H1 (cell line): ENCODE data around the gene ACACA. TPM values are rescaled to one million over a fixed set of nuclear protein-coding genes. Genes with fewer than 3 reads are reported as not detected.
A peak's percentile ranks its signal among the peaks of the same experiment; 100 is the strongest.

ENCODE experiments used
- CTCF ChIA-PET: fragments of 300-600 bp; sonication (Branson Sonifier 250); formaldehyde crosslinking; loops from one replicate; lab custom pipeline; 2021; ENCODE audit not compliant: partially characterized antibody; lab: Charles Lee
- POLR2A ChIA-PET: fragments of 300-600 bp; sonication (Branson Sonifier 250); formaldehyde crosslinking; loops from one replicate; lab custom pipeline; 2021; ENCODE audit warnings: inconsistent platforms; ENCODE audit not compliant: partially characterized antibody; lab: Charles Lee
- DNase-seq, 2 experiments: peaks; one replicate each; pipeline versions ENCODE4 v3.0.0 to v3.0.0-alpha.2; 2010 to 2022; ENCODE audit warnings: low spot score in 2 of 2, low read depth in 1 of 2, mixed read lengths in 1 of 2
- FAIRE-seq: peaks from 2 replicates; lab custom pipeline; 2011; peaks lifted over from hg19 to GRCh38; lab: Jason Lieb, UNC
- H2AFZ ChIP-seq: 2 replicates; pipeline ENCODE4 v1.8.1; 2012; ENCODE audit warnings: low read length, inconsistent platforms
- H2AK5ac ChIP-seq: 2 replicates; pipeline ENCODE4 v1.6.1; 2013; ENCODE audit warnings: low read depth, low read length
- H2BK120ac ChIP-seq: replicated peaks from 2 replicates; pipeline ENCODE3; 2013; ENCODE audit warnings: low read depth, low read length, inconsistent platforms
- H2BK12ac ChIP-seq: 2 replicates; pipeline ENCODE4 v1.6.1; 2013; ENCODE audit warnings: low read depth, low read length
- H2BK15ac ChIP-seq: 2 replicates; pipeline ENCODE4 v1.6.1; 2013; ENCODE audit warnings: low read length
- H2BK20ac ChIP-seq: 2 replicates; pipeline ENCODE4 v1.6.1; 2013; ENCODE audit warnings: low read length
- H2BK5ac ChIP-seq: 2 replicates; pipeline ENCODE4 v1.6.1; 2013; ENCODE audit warnings: low read depth, low read length
- H3K14ac ChIP-seq: 2 replicates; pipeline ENCODE4 v1.6.1; 2013; ENCODE audit warnings: inconsistent platforms; ENCODE audit not compliant: insufficient read length
- H3K18ac ChIP-seq: 2 replicates; pipeline ENCODE4 v1.6.1; 2013; ENCODE audit warnings: low read length; ENCODE audit errors: extremely low read depth
- H3K23ac ChIP-seq: 2 replicates; pipeline ENCODE4 v1.6.1; 2013; ENCODE audit warnings: inconsistent platforms; ENCODE audit not compliant: insufficient read length
- H3K23me2 ChIP-seq: 2 replicates; pipeline ENCODE4 v1.6.1; 2013; ENCODE audit warnings: low read depth, low read length
- H3K27ac ChIP-seq: 2 replicates; pipeline ENCODE4 v1.6.1; 2011; ENCODE audit warnings: low read depth, low read length, inconsistent platforms
- H3K27me3 ChIP-seq, 4 experiments: replicated peaks in 1 of 4; 1 replicate in 1 of 4; 2 replicates in 3 of 4; pipeline versions ENCODE4 v1.6.1 to v1.8.1; 2011 to 2013; ENCODE audit warnings: low read length in 3 of 4, mild to moderate bottlenecking in 3 of 4, inconsistent platforms in 2 of 4, mixed read lengths in 2 of 4, moderate library complexity in 1 of 4; ENCODE audit not compliant: control insufficient read depth in 3 of 4, insufficient read depth in 3 of 4; ENCODE audit errors: extremely low read depth in 1 of 4
- H3K36me3 ChIP-seq, 4 experiments: 2 replicates each; pipeline versions ENCODE4 v1.6.1 to v1.8.1; 2011 to 2013; ENCODE audit warnings: mild to moderate bottlenecking in 4 of 4, low read length in 3 of 4, moderate library complexity in 2 of 4, control low read depth in 1 of 4, inconsistent platforms in 1 of 4; ENCODE audit not compliant: insufficient read depth in 4 of 4, control insufficient read depth in 2 of 4
- H3K4ac ChIP-seq: replicated peaks from 2 replicates; pipeline ENCODE3; 2013; ENCODE audit warnings: low read length, low read depth, mixed read lengths, inconsistent platforms; ENCODE audit not compliant: insufficient read length
- H3K4me1 ChIP-seq, 4 experiments: replicated peaks in 1 of 4; 1 replicate in 1 of 4; 2 replicates in 3 of 4; pipeline versions ENCODE4 v1.6.1 to v1.8.1; 2011 to 2013; ENCODE audit warnings: low read length in 3 of 4, inconsistent platforms in 2 of 4, mixed read lengths in 1 of 4; ENCODE audit not compliant: insufficient read depth in 4 of 4, control insufficient read depth in 3 of 4
- H3K4me2 ChIP-seq, 2 experiments: 2 replicates each; pipeline versions ENCODE4 v1.6.1 to v1.8.1; 2011 to 2013; ENCODE audit warnings: low read depth in 2 of 2, low read length in 2 of 2, control low read depth in 1 of 2, inconsistent platforms in 1 of 2, mild to moderate bottlenecking in 1 of 2; ENCODE audit not compliant: insufficient read depth in 1 of 2
- H3K4me3 ChIP-seq, 4 experiments: fragments of 200-600, 300-600 bp in 1 of 4; sonication (generic), shearing (Covaris generic), sonication (Bioruptor Twin) in 1 of 4; 2 replicates each; pipeline versions ENCODE4 v1.5.1 to v1.8.1; 2011 to 2016; ENCODE audit warnings: low read length in 4 of 4, low read depth in 3 of 4, control low read depth in 2 of 4, inconsistent platforms in 2 of 4, mild to moderate bottlenecking in 2 of 4, mixed read lengths in 1 of 4, moderate library complexity in 1 of 4; ENCODE audit not compliant: insufficient read depth in 2 of 4; ENCODE audit errors: extremely low read depth in 1 of 4
- H3K56ac ChIP-seq: replicated peaks from 2 replicates; pipeline ENCODE3; 2013; ENCODE audit warnings: low read depth, mild to moderate bottlenecking, mixed read lengths, low read length, inconsistent platforms; ENCODE audit not compliant: insufficient read length
- H3K79me1 ChIP-seq: 2 replicates; pipeline ENCODE4 v1.6.1; 2013; ENCODE audit warnings: low read depth, low read length, control low read depth
- H3K79me2 ChIP-seq, 2 experiments: 2 replicates each; pipeline versions ENCODE4 v1.6.1 to v1.8.1; 2012 to 2013; ENCODE audit warnings: low read length in 2 of 2, mild to moderate bottlenecking in 2 of 2, inconsistent platforms in 1 of 2; ENCODE audit not compliant: insufficient read depth in 2 of 2, control insufficient read depth in 1 of 2
- H3K9ac ChIP-seq, 4 experiments: replicated peaks in 1 of 4; 1 replicate in 1 of 4; 2 replicates in 3 of 4; pipeline versions ENCODE4 v1.6.1 to v1.8.1; 2011 to 2013; ENCODE audit warnings: low read depth in 3 of 4, low read length in 3 of 4, control low read depth in 2 of 4, mild to moderate bottlenecking in 2 of 4, moderate library complexity in 2 of 4, inconsistent platforms in 1 of 4; ENCODE audit errors: extremely low read depth in 1 of 4
- H3K9me3 ChIP-seq, 2 experiments: 2 replicates each; pipeline versions ENCODE4 v1.6.1 to v1.8.1; 2012 to 2013; ENCODE audit warnings: mild to moderate bottlenecking in 2 of 2, moderate library complexity in 2 of 2, control low read depth in 1 of 2, inconsistent platforms in 1 of 2, low read depth in 1 of 2, low read length in 1 of 2, mixed read lengths in 1 of 2; ENCODE audit not compliant: insufficient read depth in 2 of 2
- H4K20me1 ChIP-seq, 2 experiments: replicated peaks in 1 of 2; 2 replicates each; pipeline versions ENCODE3 to v1.8.1; 2011 to 2013; ENCODE audit warnings: inconsistent platforms in 2 of 2, low read length in 2 of 2, mild to moderate bottlenecking in 1 of 2; ENCODE audit not compliant: insufficient read depth in 2 of 2, control insufficient read depth in 1 of 2
- H4K5ac ChIP-seq: 2 replicates; pipeline ENCODE4 v1.6.1; 2013; ENCODE audit warnings: low read length, low read depth, mixed read lengths, inconsistent platforms; ENCODE audit not compliant: insufficient read length
- H4K8ac ChIP-seq: 2 replicates; pipeline ENCODE4 v1.8.0; 2013; ENCODE audit warnings: mild to moderate bottlenecking, moderate library complexity, low read length, inconsistent platforms; ENCODE audit not compliant: insufficient read depth; ENCODE audit errors: extremely low read depth
- H4K91ac ChIP-seq: replicated peaks from 2 replicates; pipeline ENCODE3; 2013; ENCODE audit warnings: low read length, mixed read lengths, inconsistent platforms; ENCODE audit not compliant: insufficient read length
- ASH2L ChIP-seq: fragments of 200-600, 300-600 bp; sonication (generic); IDR thresholded peaks from one replicate; pipeline ENCODE4 v1.7.1; 2017; ENCODE audit warnings: low read length
- CEBPB ChIP-seq: IDR thresholded peaks from 2 replicates; pipeline ENCODE4 v1.6.1; 2012; ENCODE audit warnings: low read depth, low read length
- CHD2 ChIP-seq: IDR thresholded peaks from 2 replicates; pipeline ENCODE4 v1.6.1; 2012; ENCODE audit warnings: low read length, improper control_type of control experiment
- CTBP2 ChIP-seq: IDR thresholded peaks from 2 replicates; pipeline ENCODE4 v1.7.0; 2011; ENCODE audit warnings: borderline replicate concordance, mild to moderate bottlenecking, moderate library complexity, mixed read lengths, low read length; ENCODE audit not compliant: insufficient read depth, insufficient read length
- NANOG ChIP-seq: IDR thresholded peaks from 2 replicates; pipeline ENCODE4 v1.6.1; 2011; ENCODE audit warnings: low read length, low read depth, mild to moderate bottlenecking, inconsistent platforms; ENCODE audit not compliant: insufficient read depth, poor library complexity, severe bottlenecking
- POLR2A ChIP-seq, 2 experiments: IDR thresholded peaks; 1 replicate in 1 of 2; 2 replicates in 1 of 2; pipeline ENCODE4 v1.6.1; 2011; ENCODE audit warnings: low read depth in 2 of 2, low read length in 2 of 2, mild to moderate bottlenecking in 2 of 2; ENCODE audit errors: control extremely low read depth in 1 of 2
- SIN3A ChIP-seq, 2 experiments: IDR thresholded peaks in 1 of 2; conservative IDR thresholded peaks in 1 of 2; 2 replicates each; pipeline ENCODE4 v1.6.1; 2011 to 2012; ENCODE audit warnings: low read length in 2 of 2, improper control_type of control experiment in 1 of 2, low read depth in 1 of 2, mild to moderate bottlenecking in 1 of 2
- TAF1 ChIP-seq: IDR thresholded peaks from 2 replicates; pipeline ENCODE4 v1.6.1; 2011; ENCODE audit warnings: mild to moderate bottlenecking, low read depth, low read length
- ZNF274 ChIP-seq: IDR thresholded peaks from 2 replicates; pipeline ENCODE4 v1.7.0; 2012; ENCODE audit warnings: low read length, borderline replicate concordance; ENCODE audit errors: extremely low read depth
- WGBS, 2 experiments: shearing (Covaris generic) in 1 of 2; methylation state at CpG; one replicate each; pipeline versions ENCODE4 v1.1.6 to v1.1.7; 2013 to 2015; ENCODE audit warnings: low lambda C conversion rate in 2 of 2, mixed read lengths in 2 of 2, inconsistent platforms in 1 of 2, low coverage in 1 of 2, missing lambda C conversion rate in 1 of 2; ENCODE audit not compliant: insufficient replicate concordance in 2 of 2, insufficient coverage in 1 of 2, insufficient read length in 1 of 2; ENCODE audit errors: extremely low coverage in 1 of 2, missing lambda C conversion rate in 1 of 2; 5-methylcytosine and 5-hydroxymethylcytosine counted together
- polyA plus RNA-seq, 7 experiments: library from polyadenylated mRNA; depleted of rRNA in 3 of 7; stranded (reverse) in 5 of 7; unstranded in 2 of 7; fragments of >200 nt in 5 of 7; fragments of 200-250 nt in 2 of 7; gene quantifications; 1 replicate in 5 of 7; 2 replicates in 1 of 7; 4 replicates in 1 of 7; pipeline versions ENCODE4 v1.2.1 to v1.2.3, GENCODE V29; 2011 to 2013; ENCODE audit warnings: missing spikeins in 2 of 7, mixed read lengths in 2 of 7
- total RNA-seq: library from RNA; stranded (reverse); fragmentation: NEBNext Ultra II Directional; extraction: Animal tissue kit (Norgen Biotek cat#: 25700); gene quantifications from 2 replicates; pipeline ENCODE4 v1.2.1, GENCODE V29; 2021
- TF ChIP-seq, protein P1 (sequence below): IDR thresholded peaks from 2 replicates; pipeline ENCODE4 v1.6.1; 2011; ENCODE audit warnings: low read length, improper control_type of control experiment
- TF ChIP-seq, protein P2 (sequence below): IDR thresholded peaks from 2 replicates; pipeline ENCODE4 v1.6.1; 2011; ENCODE audit warnings: low read depth, mild to moderate bottlenecking, low read length; ENCODE audit not compliant: insufficient read depth
- TF ChIP-seq, protein P3 (sequence below): IDR thresholded peaks from 2 replicates; pipeline ENCODE4 v1.6.1; 2012; ENCODE audit warnings: inconsistent platforms

The ACACA gene
- total and polyA plus RNA-seq, 2 of the 8 experiments (the other 6 are each of a cell fraction or from before 2014, with no cell fraction given): 74.0 to 160 TPM

DNA sequence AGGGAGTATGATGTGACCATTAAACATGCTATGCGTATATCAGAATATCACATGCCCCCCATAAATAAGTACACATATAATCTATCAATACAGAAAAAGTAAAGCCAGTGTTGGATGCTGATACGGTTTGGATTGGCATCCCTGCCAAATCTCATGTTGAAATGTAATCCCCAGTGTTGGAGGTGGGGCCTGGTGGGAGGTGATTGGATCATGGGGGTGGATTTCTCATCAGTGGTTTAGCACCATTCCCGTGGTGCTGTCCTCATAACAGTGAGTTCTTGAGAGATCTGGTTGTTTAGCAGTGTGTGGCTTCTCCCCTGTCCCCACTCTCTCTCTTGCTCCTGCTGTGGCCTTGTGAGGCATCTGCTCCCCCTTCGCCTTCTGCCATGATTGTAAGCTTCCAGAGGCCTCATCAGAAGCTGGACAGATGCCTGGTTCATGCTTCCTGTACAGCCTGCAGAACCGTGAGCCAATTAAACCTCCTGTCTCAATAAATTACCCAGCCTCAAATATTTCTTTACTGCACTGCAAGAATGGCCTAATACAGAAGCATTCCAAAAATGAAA is 369.0 kb downstream of the ACACA start:
- H3K79me1 ChIP-seq: peaks cover 2% of the 10 kb centered on the region; the same call in 1 of the 2 replicates
- H3K14ac ChIP-seq: no peak overlapping the region
- no peaks in the 10 kb centered on the region; a peak in 2 of 8 replicates for H3K36me3 ChIP-seq
- H3K79me2 ChIP-seq: no peaks in the 10 kb centered on the region
- H3K9ac ChIP-seq: no peak overlapping the region
- H2BK5ac ChIP-seq: no peak overlapping the region
- no peak overlapping the region for H2BK12ac ChIP-seq
- H3K23me2 ChIP-seq: no peaks in the 10 kb centered on the region
- no peak overlapping the region for H3K4ac ChIP-seq
- DNase-seq: no peak
- H3K4me1 ChIP-seq: peaks cover 0 to 3% (median under 1%) of the 10 kb centered on the region in 4 experiments; a peak in 1 of 7 replicates
- no peaks in the 10 kb centered on the region for H4K20me1 ChIP-seq
- no peak overlapping the region for H2AFZ ChIP-seq
- no peaks in the 10 kb centered on the region for H3K9me3 ChIP-seq
- no peak for FAIRE-seq
- no peak overlapping the region for H3K27ac ChIP-seq
- 98% methylated on average over 5 of the region's 5 CpGs; no CpG with 5 or more reads in 1 of the 2 experiments for WGBS, 2 experiments
- H4K91ac ChIP-seq: no peak overlapping the region
- H4K8ac ChIP-seq: no peak overlapping the region
- H3K4me2 ChIP-seq: no peak overlapping the region
- ChIA-PET CTCF (interaction anchor here (1.9 kb wide), 1 partner anchor 10 kb away, joined by 5 read pairs; no protein-coding TSS in a partner anchor), POLR2A (no interaction called here)
- H2BK20ac ChIP-seq: no peak overlapping the region
- no peak overlapping the region for H4K5ac ChIP-seq
- H2AK5ac ChIP-seq: no peak overlapping the region
- no peak overlapping the region for H3K4me3 ChIP-seq
- H2BK120ac ChIP-seq: no peak overlapping the region
- no peaks in the 10 kb centered on the region for H3K27me3 ChIP-seq
- no peak overlapping the region for H3K56ac ChIP-seq
- no peak overlapping the region for H3K23ac ChIP-seq
- 0 out of 2 replicates have a peak overlapping the region, but pooled peaks have one; percentile 13 for H3K18ac ChIP-seq
- H2BK15ac ChIP-seq: no peak overlapping the region
- TF ChIP-seq ASH2L (no peak), ZNF274 (no peak), SIN3A (conservative IDR thresholded peaks at IDR 0.05 in 1 of 2, IDR thresholded peaks at IDR 0.05 in 1 of 2; ENCODE audit: low read depth in 1 of 2, low read length in 2 of 2) (no peak), TAF1 (no peak), POLR2A (IDR thresholded peaks at IDR 0.05; ENCODE audit: control extremely low read depth in 1 of 2, low read depth in 2 of 2, low read length in 2 of 2) (no peak), CEBPB (no peak), NANOG (no peak), CTBP2 (no peak), CHD2 (no peak)
- TF ChIP-seq, protein P1, sequence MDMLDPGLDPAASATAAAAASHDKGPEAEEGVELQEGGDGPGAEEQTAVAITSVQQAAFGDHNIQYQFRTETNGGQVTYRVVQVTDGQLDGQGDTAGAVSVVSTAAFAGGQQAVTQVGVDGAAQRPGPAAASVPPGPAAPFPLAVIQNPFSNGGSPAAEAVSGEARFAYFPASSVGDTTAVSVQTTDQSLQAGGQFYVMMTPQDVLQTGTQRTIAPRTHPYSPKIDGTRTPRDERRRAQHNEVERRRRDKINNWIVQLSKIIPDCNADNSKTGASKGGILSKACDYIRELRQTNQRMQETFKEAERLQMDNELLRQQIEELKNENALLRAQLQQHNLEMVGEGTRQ: no peak
- TF ChIP-seq, protein P2, sequence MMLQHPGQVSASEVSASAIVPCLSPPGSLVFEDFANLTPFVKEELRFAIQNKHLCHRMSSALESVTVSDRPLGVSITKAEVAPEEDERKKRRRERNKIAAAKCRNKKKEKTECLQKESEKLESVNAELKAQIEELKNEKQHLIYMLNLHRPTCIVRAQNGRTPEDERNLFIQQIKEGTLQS: no peak
- TF ChIP-seq, protein P3, sequence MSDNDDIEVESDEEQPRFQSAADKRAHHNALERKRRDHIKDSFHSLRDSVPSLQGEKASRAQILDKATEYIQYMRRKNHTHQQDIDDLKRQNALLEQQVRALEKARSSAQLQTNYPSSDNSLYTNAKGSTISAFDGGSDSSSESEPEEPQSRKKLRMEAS: no peak
